GM10847 (cell line): Measurements from ENCODE around the gene RPS6KA5.
A peak's percentile ranks its signal among the peaks of the same experiment; 100 is the strongest.

Experiments used
- POLR2A ChIP-seq: IDR thresholded peaks from 2 replicates; pipeline ENCODE4 v1.6.1; 2011; ENCODE audit not compliant: insufficient read length; ENCODE audit errors: extremely low read depth

RPS6KA5 gene

GRCh38 chr14:91060351-91061055 is at the start of gene RPS6KA5:
Gene RPS6KA5 (minus strand): TSS chr14:91060641. CDS start chr14:91060434, 207 bp downstream.
- peak; percentile 17 for TF ChIP-seq POLR2A

GRCh38 chr14:91108941-91109611 is 48.6 kb upstream of the RPS6KA5 start:
- TF ChIP-seq POLR2A: no peak

- no peak for TF ChIP-seq POLR2A
Observed at GRCh38 chr14:91103116-91103515, 42.7 kb upstream of the RPS6KA5 start.

GRCh38 chr14:91100102-91100501 is 39.7 kb upstream of the RPS6KA5 start:
- TF ChIP-seq POLR2A: no peak

- no peak for TF ChIP-seq POLR2A
Observed at GRCh38 chr14:91098591-91098990, 38.1 kb upstream of the RPS6KA5 start.

- TF ChIP-seq POLR2A: no peak
Observed at GRCh38 chr14:91095178-91095577, 34.7 kb upstream of the RPS6KA5 start.

GRCh38 chr14:91094772-91095171 is 34.3 kb upstream of the RPS6KA5 start:
- TF ChIP-seq POLR2A: no peak

GRCh38 chr14:91092073-91092472 is 31.6 kb upstream of the RPS6KA5 start:
- no peak for TF ChIP-seq POLR2A

GRCh38 chr14:91090743-91091142 is 30.3 kb upstream of the RPS6KA5 start:
- no peak for TF ChIP-seq POLR2A

- TF ChIP-seq POLR2A: no peak
Observed at GRCh38 chr14:91089958-91090535, 29.6 kb upstream of the RPS6KA5 start.

GRCh38 chr14:91088585-91089235 is 28.3 kb upstream of the RPS6KA5 start:
- TF ChIP-seq POLR2A: no peak

- TF ChIP-seq POLR2A: no peak
Observed at GRCh38 chr14:91084516-91084915, 24.1 kb upstream of the RPS6KA5 start.

GRCh38 chr14:91082282-91082681 is 21.8 kb upstream of the RPS6KA5 start:
- TF ChIP-seq POLR2A: no peak

- no peak for TF ChIP-seq POLR2A
Observed at GRCh38 chr14:91080071-91080470, 19.6 kb upstream of the RPS6KA5 start.

GRCh38 chr14:91078095-91078737 is 17.8 kb upstream of the RPS6KA5 start:
- TF ChIP-seq POLR2A: no peak
